Activated naive CD4-positive, alpha-beta T cell (primary cell): ENCODE results near the gene GRM4.
"Not testable (repeated sequence)": the region's sequence is repeated elsewhere in the genome, so short reads cannot be mapped to it uniquely, and the experiment has no call there.

ENCODE experiments used
- DNase-seq, 4 experiments: peaks; one replicate each; lab custom pipeline; 2025; lab: John Stamatoyannopoulos, UW

Gene GRM4

DNA sequence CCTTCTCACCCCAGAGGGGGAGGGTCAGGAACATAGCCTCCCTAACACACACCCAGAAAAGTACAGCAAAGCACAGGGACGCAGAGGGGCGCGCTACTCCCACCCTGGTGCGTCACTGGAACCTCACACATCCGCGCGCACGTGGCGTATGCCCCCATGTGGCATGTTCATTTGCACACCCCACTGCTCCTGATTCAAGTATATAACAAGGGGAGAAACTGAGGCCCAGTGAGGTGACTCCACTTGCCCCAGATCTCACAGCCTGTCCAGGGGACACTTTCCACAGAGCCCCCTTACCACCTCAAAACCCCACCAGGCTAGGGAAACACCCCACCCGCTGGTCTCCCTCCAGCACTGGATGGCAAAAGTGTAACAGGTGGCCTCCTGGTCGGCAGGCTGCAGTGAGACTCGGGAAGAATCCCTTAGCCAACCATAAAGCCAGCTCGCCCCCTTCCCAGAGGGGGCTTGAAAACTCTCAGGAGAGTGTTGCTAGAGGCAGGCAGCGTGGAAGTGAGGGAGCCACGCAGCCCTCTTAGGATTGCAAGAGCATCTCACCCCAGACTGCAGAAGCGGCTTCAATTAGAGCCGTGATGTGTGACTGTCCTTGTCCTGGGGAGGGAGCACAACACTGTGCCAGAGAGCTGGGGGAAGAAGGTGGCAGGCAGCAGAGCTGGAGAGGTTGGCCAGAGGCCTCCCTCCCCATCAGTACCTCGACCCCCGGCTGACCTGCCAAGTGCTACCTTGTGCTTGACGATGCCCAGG is at the start of gene GRM4:
Gene GRM4 (minus strand): TSS at position 67 of the 762 bp plus-strand sequence. CDS start 12,591 bp downstream, outside the sequence.
- DNase-seq = no peak

DNA sequence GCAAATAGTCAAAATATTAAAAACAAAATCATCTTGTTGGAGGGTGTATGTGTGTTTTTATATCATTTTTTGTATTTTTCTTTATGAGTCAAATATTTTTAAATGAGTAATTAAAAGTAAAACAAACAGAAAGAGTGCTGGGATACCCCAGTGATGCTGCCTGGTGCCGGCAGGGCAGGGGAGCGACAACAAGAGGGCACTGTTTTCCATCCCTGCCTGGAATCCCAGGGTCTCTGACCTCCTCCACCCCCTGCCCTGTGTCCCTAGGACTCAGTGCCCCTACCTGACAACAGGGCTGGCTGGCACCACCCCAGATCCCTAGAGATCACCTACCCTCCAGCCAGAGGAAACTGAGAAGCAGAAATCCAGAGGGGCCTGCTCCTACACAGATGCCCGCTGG is 48.9 kb upstream of the GRM4 start:
- DNase-seq = no peak

DNA sequence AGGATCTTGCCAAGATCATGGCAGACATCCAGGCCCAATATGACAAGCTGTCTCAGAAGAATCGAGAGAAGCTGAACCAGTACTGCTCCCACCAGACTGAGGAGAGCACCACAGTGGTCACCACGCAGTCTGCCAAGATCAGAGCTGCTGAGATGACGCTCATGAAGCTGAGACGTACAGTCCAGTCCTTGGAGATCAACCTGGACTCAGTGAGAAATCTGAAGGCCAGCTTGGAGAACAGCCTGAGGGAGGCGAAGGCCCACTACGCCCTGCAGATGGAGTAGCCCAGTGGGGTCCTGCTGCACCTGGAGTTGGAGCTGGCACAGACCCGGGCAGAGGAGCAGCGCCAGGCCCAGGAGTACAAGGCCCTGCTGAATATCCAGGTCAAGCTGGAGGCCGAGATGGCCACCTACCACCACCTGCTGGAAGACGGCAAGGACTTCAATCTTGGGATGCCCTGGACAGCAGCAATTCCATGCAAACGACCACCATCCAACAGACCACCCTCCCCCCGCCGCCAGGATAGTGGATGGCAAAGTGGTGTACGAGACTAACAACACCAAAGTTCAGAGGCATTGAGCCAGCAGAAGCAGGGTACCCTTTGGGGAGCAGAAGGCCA is 44.7 kb upstream of the GRM4 start:
- no peak for DNase-seq

DNA sequence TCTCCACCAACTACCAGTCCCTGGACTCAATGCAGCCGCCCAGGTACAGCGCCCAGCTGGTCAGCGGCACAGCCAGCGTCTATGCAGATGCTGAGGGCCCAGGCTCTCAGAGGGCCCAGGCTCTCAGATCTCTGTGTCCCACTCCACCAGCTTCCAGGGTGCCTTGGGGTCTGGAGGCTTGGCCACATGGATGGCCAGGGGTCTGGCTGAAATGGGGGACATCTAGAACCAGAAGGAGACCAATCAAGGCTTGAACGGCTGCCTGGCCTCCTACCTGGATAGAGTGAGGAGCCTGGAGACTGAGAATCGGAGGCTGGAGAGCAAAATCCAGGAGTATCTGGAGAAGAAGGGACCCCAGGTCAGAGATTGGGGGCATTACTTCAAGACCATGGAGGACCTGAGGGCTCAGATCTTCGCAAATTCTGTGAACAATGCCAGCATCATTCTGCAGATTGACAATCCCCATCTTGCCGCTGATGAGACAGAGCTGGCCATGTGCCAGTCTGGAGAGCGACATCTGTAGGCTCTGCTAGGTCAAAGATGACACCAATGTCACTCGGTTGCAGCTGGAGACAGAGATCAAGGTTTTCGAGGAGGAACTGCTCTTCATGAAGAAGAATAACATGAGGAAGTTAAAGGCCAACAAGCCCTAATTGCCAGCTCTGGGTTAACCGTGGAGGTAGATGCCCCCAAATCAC is 44.1 kb upstream of the GRM4 start:
- peak in 2 of 4 experiments; percentile 31 to 67 for DNase-seq

DNA sequence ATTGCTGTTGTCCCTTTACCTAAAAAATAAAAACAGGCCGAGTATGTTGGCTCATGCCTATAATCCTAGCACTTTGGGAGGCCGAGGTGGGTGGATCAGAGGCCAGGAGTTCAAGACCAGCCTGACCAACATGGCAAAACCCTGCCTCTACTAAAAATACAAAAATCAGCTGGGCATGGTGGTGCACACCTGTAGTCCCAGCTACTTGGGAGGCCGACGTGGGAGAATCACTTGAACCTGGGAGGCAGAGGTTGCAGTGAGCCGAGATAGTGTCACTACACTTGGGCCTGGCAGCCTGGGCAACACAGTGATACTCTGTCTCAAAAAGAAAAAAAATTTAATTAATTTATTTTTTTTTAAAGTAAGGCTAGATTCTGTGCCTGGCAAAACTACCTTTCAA is 38.8 kb upstream of the GRM4 start:
- DNase-seq = not testable (repeated sequence)

DNA sequence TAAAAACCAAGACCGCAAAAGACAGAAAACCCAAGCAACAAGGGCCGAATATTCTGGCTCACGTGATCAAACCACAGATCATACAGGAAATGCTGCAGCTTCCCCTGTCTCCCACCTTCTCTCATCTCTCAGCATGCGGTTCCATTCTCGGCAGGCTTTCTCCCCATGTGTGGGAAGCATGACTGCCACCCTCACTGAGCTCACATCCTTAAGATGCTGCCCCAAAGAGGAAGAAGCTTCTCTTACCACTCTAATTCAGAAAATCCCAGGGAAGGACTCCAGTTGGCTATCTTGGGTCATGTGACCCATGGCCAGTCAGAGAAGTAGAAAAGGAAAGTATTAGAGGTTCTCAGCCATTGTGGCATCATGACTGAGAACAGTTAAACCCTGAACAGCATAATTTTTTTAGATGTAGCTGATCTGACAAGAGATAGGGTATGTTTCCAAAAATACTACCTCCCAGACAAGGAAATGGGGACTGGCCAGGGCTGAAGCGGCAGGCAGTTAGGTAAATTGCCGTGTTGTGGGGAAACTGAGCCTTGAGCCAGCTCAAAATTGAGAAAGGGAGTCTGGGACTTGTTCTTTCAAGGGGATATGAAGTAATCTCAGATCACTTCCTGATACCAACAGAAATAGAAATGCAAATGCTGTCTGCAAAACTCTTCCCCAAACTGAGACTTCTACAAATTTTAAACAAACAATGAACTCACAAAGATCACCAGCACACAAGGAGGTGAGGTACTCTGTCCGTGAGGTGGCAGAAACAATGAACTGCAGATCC is 37.1 kb upstream of the GRM4 start:
- DNase-seq = peak in 2 of 4 experiments; percentile 18 to 37

DNA sequence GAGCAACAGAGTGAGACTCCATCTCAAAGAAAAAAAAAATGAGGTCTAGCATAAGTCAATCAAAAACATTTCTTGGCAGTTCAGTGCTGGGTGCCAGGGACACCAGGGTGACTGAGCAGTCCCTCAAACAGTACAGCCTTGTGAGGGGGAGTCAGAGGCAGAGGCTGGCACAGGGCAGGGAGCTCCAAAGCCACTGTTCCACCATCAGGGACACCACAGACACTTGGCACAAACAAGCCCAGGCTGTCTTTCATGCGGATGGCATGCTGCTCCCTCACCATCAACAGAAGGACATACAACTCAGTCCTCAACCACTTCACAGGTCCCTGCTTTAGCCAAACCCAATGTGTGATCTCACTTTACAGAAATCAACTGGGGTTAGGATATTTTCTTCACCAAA is 36.0 kb upstream of the GRM4 start:
- DNase-seq = no peak

DNA sequence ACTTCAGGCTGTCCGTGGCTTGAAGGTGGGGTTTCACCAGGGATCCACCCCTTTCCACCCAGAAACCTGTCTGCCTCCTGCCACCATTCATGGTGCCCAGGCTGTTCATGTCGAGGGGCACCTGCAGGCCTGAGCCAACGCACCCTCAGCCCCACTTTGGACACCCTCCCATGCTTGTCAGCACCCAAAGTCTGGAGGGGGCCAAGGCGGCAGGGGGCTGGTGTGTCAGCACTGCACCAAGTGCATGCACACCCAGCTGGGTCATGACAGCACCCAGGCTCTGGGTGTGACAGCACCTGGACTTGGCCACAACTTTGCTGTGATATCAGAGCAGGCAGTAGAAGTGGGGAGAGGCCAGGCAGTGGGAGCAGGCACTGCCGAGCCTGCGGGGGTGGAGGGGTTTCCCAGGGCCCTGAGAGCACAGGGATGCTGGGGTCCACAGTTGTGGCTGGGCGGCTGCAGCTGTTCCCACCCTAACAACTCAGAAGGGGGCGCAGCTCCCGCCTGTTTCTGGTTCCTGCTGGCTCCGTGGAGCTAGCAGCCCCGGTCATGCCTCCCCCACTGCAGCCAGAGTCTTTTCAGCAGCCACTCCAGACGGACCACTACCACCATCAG is 33.3 kb upstream of the GRM4 start:
- DNase-seq = no peak

DNA sequence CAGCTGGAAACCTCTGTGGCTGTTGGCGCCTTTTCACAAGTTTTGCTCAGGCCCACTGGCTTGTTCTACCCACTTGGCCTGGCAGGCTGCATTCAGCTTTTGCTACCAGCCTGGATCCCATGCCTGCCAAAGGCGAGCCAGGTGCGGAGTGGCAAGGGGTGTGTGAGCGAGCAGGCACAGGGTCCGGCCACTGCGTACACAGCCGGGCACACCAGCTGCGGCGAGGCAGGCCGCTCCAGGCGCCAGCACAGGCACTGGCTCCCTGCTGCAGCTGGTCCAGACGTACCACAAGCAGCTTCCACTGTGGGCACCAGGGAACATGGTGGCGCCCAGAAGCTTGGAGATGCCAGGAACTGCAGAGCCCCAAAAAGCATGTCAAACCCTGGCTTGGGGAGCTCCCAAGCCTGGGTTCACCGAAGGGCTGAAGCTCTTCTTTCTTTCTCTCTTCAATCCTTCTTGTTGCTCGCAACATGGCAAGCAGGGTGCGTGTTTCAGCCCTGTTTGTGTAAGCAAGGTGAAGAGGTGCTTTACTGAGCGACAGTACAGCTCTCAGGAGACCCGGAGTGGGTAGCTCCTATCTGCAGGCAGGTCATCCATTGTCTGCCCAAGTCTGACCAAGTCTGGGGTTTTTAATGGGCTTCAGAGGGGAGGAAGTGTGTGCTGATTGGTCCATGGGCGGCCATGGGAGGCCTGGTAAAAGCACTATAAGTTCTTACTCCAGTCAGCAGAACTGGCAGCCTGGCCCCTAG is 32.6 kb upstream of the GRM4 start:
- DNase-seq = no peak

DNA sequence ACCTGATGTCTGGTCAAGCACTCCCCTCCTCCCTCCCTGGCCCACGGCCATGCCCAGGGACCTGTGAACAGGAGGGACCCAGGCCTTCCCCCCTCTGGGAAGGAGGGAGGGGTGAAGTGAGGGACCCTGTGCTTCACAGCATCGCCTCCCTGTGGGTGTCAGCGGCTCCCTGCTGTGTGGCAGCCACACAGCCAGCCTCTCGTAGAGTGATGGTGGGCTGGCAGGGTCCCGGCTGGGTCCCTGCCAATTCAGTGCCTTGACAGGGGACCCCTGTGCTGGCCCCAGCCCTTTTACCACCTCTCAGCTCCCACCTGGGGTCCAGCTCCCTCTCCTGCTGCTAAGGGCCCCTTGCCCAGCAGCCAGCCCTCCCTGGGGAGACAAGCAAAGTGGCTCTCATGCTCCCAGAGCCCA is 31.3 kb upstream of the GRM4 start:
- DNase-seq = no peak

DNA sequence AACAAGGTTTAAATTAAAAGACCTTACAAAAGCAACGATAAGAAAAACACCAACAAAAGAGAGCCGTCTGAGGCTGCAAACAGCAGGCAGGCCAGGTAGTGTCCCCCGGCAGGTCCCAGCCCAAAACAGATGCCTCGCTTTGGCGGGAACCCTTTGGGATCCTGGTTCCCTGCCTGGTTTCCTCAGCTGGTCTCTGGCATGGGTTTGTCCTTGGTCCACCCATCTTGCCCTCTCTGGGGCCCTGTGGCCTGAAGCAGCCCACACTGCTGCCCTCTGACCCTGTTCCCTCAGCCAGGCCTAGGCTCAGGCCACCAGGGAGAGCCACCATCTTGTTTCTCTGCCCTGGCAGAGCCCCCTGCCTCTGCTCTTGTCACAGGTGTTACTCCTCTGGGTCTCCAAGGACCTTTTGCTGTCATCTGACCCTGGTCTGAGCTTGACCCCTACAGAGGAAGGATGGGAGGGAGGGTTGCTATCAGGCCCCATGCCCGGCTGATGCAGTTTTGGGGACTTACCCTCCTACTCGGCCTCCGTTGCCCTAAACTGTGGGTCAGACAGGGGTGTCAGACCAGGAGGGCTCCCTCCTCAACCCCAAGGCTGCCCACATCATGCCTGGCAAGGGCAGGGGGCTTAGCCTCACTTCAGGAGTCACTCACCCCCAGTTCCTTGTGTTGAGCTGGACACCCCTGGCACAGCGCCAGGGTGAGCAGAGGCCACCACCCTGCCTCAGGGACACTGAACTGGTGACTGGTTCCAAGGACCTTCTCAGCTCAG is 30.6 kb upstream of the GRM4 start:
- DNase-seq = no peak

DNA sequence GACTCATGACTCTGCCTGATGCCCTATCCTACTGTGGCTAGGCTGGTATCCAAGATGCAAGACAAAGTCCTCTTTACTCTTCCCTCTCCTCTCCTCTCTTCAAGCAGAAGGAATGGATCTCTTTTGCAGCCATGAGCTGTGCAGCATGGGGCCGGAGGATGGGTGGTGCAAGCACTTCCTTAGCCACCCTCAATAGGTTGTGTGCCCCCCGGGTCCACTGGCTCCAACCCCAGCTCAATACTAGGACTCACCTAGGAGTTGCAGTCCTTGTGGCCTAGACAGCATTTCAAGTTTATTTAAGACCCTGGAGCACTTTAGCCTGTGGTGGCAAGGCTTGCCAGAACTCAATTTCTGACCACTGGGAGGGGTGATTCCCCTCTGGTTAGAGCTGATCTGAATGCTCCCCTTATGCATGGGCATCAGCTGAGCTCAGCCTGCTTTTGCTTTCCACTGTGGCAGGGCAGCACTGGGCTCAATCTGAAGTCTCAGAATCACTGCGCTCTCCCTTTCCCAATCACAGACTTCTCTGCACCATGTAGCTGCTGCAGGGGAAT is 29.0 kb upstream of the GRM4 start:
- DNase-seq = no peak

DNA sequence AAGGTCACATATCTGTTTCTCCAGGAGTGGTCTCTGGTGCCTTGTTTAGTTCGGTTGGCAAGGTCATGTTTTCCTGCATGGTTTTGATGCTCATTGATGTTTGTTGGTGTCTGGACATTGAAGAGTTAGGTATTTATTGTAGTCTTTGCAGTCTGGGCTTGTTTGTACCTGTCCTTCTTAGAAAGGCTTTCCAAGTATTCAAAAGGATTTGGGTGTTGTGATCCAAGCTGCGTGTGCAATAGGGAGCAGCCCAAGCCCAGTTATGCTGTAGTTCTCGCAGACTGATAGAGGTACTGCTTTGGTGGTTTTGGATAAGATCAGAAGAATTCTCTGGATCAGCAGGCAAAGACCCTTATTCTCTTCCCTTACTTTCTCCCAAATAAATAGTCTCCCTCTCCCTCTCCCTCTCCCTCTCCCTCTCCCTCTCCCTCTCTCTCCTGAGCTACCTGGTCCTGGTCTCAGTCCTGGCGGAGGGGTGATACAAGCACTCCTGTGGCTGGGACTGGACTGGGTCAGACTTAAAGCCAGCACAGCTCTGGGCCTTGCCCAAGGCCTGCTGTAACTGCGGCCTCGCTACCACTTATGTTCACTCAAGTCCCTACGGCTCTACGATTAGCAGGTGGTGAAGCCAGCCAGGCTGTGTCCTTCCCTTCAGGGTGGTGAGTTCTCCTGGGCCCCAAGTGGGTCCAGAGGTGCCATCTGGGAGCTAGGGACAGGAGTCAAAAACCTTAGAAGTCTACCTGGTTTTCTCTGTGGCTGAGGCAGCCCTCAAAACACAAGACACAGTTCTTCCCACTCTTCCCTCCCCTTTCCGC is 27.3 kb upstream of the GRM4 start:
- DNase-seq = no peak

DNA sequence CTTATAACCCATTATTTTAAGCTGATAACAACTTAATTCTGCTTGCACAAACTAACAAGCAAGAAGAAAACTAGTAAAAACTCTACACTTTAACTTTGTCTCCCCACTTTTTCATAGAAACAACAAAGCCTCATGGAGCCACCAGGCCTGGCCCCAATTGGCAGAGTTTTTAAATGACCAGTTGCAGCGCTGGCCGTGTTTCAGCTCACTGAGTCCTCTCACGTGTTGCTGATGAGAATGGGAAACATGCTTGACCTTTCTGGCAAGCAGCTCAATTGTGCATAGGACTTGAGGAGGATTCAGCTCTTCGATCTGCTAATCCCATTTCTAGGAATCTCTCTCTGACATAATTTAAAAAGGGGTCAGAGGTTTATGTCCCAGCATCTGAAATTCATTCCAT is 24.5 kb upstream of the GRM4 start:
- DNase-seq = no peak

DNA sequence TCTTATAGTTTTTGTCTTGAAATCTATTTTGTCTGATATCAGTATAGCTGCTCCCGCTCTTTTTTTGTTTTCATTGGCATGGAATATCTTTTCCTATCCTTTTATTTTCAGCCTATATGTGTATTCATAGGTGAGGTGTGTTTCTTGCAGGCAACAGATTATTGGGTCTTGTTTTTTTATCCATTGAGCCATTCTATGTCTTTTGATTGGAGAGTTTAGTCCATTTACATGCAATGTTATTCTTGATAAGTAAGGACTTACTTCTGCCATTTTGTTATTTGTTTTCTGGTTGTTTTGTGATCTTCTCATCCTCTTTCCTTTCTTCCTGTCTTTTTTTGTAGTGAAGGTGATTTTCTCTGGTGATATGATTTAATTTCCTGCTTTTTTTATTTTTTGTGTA is 24.0 kb upstream of the GRM4 start:
- DNase-seq = no peak

DNA sequence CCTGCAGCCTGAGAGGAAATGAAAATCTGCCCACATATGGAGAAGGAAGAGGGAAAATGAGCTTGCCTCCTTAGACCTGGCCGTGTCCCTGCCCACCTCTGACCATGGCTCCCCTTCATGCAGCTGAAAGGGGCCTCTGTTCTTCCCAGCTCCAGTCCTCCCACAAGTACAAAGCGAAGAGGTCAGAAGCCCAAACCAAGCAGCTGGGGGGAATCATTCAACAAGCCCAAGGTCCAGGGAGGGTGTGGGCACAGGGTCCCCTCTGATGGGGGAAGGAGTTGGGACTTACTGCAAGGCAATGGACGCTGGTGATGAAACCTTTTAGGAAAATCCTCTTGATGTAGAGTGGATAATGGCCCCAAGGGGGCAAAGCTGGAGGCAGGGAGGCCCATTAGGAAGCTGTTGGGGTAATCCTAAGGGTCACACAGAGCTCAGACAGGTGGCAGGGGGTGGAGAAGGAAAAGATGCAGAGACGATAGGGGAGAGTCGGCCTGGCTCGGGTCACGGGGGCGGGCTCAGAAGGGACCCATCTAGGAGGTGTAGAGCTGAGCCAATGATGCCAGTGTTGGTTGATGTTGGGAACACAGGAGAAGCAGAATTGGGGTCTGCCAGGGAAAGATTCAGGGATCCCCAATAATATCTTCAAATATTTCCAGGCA is 16.1 kb upstream of the GRM4 start:
- DNase-seq = no peak

DNA sequence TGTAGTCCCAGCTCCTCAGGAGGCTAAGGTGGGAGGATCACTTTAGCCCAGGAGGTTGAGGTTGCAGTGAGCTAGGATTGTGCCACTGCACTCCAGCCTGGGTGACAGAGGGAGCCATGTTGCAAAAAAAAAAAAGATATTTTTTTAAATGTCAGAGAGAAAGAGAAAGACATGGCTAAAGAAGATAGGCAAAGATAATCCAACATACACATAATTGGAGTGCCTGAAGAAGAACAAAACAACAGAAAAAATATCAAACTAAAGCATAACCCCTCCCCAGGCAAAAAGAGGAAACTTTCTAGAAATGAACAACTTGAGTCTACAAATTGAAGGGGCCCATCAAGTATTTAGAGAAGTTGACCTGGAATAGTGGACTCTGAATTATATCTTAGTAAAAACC is 14.0 kb upstream of the GRM4 start:
- no peak for DNase-seq

DNA sequence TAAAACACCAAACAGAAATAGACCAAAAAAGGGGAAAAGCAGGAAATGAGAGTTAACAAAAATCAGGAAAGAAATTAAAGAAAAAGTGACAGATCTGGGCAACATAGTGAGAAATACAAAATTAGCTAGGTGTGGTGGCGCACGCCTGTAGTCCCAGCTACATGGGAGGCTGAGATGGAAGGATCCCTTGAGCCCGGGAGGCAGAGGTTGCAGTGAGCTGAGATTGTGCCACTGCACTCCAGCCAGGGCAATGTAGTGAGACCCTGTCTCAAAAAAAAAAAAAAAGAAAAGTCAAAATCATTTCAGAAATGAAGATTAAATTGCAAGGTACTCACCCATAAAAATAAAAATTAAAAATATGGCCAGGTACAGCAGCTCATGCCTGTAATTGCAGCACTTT is 13.0 kb upstream of the GRM4 start:
- DNase-seq = no peak

DNA sequence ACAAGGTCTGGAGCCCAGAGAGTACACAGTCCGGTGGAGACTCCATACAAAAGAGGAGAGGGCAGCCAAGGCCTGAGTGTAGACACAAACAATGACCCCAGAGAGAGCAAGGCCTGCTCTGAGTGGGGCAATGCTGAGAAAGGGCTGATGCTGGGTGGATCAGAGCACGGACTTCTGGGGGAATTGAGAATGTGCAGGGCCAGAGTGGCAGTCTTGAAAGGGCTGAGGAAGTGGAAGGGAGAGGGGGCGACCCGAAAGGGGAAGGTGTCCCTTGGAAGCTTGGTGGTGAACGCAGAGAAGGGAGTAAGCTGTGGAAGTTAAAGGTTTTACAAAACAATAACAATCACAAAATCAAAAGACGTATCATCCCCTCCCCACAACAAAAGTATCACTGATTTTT is 12.0 kb upstream of the GRM4 start:
- DNase-seq = no peak
